Measurements from ENCODE around the gene DPP6. TPM values are rescaled to one million over a fixed set of nuclear protein-coding genes. Genes with fewer than 3 reads are reported as not detected.

DPP6 gene
- total and polyA plus RNA-seq, 2 of the 8 experiments (the other 6 are each of a cell fraction or from before 2014, with no cell fraction given): 4.7 to 6.8 TPM

GRCh38 chr7:154852205-154852604, 800.0 kb downstream of the DPP6 start (continued):
- TF ChIP-seq CHD7 (IDR thresholded peaks at IDR 0.05; ENCODE audit: insufficient replicate concordance, low read length) (no peak), RXRA (IDR thresholded peaks at IDR 0.05; ENCODE audit: insufficient read depth, low read depth, low read length) (no peak), HDAC6 (IDR thresholded peaks at IDR 0.05; ENCODE audit: low read depth, low read length) (no peak)
